ENCODE results near the gene RALGPS1. TPM values are rescaled to one million over a fixed set of nuclear protein-coding genes. Genes with fewer than 3 reads are reported as not detected.

Gene RALGPS1
- polyA plus RNA-seq, 1 of the 3 experiments (the other 2 are of a cell fraction), result 3.9 TPM

GRCh38 chr9:127112056-127112455 lies 197.5 kb downstream of the RALGPS1 start:
- no peak for DNase-seq
- Histone ChIP-seq H3K4me3 (ENCODE audit: low read depth in 2 of 2, low read length in 1 of 2) (no peak overlapping the region), H2AFZ (ENCODE audit: low read depth) (no peak overlapping the region), H3K27me3 (ENCODE audit: insufficient read depth) (no peaks in the 10 kb centered on the region), H4K20me1 (ENCODE audit: insufficient read depth) (no peaks in the 10 kb centered on the region), H3K4me2 (no peak overlapping the region), H3F3A (replicated peaks; ENCODE audit: insufficient read depth) (no peaks in the 10 kb centered on the region), H3K79me2 (ENCODE audit: insufficient read depth) (no peaks in the 10 kb centered on the region), H3K4me1 (ENCODE audit: control insufficient read depth in 1 of 2, insufficient read depth in 2 of 2, low read depth in 1 of 2, low read length in 1 of 2) (peaks cover 0 to 6% of the 10 kb centered on the region in 2 experiments; a peak in 1 of 4 replicates), H3K9ac (no peak overlapping the region), H3K9me3 (no peaks in the 10 kb centered on the region), H3K36me3 (replicated peaks in 1 of 2; ENCODE audit: control insufficient read depth in 1 of 2, insufficient read depth in 2 of 2, low read length in 1 of 2) (peaks cover 0 to 5% of the 10 kb centered on the region in 2 experiments), H3K27ac (ENCODE audit: low read depth in 2 of 2, low read length in 1 of 2) (no peak overlapping the region), H3K9me2 (no peaks in the 10 kb centered on the region)
- POLR2A ChIA-PET, result no interaction called here
- CTCF ChIA-PET, result interaction anchor here (1.8 kb wide), 1 partner anchor 9 kb away, joined by 7 read pairs; the partner anchor contains the start of gene ANGPTL2
- TF ChIP-seq, protein P1, sequence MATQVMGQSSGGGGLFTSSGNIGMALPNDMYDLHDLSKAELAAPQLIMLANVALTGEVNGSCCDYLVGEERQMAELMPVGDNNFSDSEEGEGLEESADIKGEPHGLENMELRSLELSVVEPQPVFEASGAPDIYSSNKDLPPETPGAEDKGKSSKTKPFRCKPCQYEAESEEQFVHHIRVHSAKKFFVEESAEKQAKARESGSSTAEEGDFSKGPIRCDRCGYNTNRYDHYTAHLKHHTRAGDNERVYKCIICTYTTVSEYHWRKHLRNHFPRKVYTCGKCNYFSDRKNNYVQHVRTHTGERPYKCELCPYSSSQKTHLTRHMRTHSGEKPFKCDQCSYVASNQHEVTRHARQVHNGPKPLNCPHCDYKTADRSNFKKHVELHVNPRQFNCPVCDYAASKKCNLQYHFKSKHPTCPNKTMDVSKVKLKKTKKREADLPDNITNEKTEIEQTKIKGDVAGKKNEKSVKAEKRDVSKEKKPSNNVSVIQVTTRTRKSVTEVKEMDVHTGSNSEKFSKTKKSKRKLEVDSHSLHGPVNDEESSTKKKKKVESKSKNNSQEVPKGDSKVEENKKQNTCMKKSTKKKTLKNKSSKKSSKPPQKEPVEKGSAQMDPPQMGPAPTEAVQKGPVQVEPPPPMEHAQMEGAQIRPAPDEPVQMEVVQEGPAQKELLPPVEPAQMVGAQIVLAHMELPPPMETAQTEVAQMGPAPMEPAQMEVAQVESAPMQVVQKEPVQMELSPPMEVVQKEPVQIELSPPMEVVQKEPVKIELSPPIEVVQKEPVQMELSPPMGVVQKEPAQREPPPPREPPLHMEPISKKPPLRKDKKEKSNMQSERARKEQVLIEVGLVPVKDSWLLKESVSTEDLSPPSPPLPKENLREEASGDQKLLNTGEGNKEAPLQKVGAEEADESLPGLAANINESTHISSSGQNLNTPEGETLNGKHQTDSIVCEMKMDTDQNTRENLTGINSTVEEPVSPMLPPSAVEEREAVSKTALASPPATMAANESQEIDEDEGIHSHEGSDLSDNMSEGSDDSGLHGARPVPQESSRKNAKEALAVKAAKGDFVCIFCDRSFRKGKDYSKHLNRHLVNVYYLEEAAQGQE (IDR thresholded peaks at IDR 0.05; ENCODE audit: low read depth, low read length), result no peak
- TF ChIP-seq POLR2AphosphoS5 (IDR thresholded peaks at IDR 0.05; ENCODE audit: low read depth, low read length), result no peak
- no peak for TF ChIP-seq GABPA (IDR thresholded peaks at IDR 0.05; ENCODE audit: low read depth)
- TF ChIP-seq, protein P2, sequence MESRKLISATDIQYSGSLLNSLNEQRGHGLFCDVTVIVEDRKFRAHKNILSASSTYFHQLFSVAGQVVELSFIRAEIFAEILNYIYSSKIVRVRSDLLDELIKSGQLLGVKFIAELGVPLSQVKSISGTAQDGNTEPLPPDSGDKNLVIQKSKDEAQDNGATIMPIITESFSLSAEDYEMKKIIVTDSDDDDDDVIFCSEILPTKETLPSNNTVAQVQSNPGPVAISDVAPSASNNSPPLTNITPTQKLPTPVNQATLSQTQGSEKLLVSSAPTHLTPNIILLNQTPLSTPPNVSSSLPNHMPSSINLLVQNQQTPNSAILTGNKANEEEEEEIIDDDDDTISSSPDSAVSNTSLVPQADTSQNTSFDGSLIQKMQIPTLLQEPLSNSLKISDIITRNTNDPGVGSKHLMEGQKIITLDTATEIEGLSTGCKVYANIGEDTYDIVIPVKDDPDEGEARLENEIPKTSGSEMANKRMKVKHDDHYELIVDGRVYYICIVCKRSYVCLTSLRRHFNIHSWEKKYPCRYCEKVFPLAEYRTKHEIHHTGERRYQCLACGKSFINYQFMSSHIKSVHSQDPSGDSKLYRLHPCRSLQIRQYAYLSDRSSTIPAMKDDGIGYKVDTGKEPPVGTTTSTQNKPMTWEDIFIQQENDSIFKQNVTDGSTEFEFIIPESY (IDR thresholded peaks at IDR 0.05; ENCODE audit: borderline replicate concordance, low read depth), result no peak
- no peak for TF ChIP-seq FOXM1 (IDR thresholded peaks at IDR 0.05; ENCODE audit: low read depth)
- TF ChIP-seq NFIC (IDR thresholded peaks at IDR 0.05; ENCODE audit: borderline replicate concordance), result no peak
- TF ChIP-seq PBX3 (IDR thresholded peaks at IDR 0.05), result no peak
- TF ChIP-seq JUND (IDR thresholded peaks at IDR 0.05), result no peak
- no peak for TF ChIP-seq CTCF (IDR thresholded peaks at IDR 0.05)
- TF ChIP-seq MEF2A (IDR thresholded peaks at IDR 0.05; ENCODE audit: borderline replicate concordance, low read depth), result no peak
- 82% methylated on average over 6 of the region's 7 CpGs for WGBS (ENCODE audit: low lambda C conversion rate)
